PC-3 (cell line): ENCODE measurements around the gene IPO9.

Experiments used
- EZH2 ChIP-seq: fragments of 300-600 bp; sonication (generic); IDR thresholded peaks from one replicate; pipeline ENCODE4 v1.6.1; 2017; ENCODE audit warnings: antibody characterized with exemption, mild to moderate bottlenecking, low read length; ENCODE audit not compliant: unreplicated experiment
- EZH2phosphoT487 ChIP-seq: fragments of 300-600 bp; sonication (generic); IDR thresholded peaks from 2 replicates; pipeline ENCODE4 v1.6.1; 2018; ENCODE audit warnings: mild to moderate bottlenecking, antibody characterized with exemption, low read length, borderline replicate concordance
- TF ChIP-seq, protein P1 (sequence below): fragments of 300-600 bp; sonication (generic); conservative IDR thresholded peaks from 2 replicates; pipeline ENCODE4 v1.5.1; 2017; ENCODE audit warnings: antibody characterized with exemption, low read depth, mild to moderate bottlenecking, low read length

- TF ChIP-seq, protein P1, sequence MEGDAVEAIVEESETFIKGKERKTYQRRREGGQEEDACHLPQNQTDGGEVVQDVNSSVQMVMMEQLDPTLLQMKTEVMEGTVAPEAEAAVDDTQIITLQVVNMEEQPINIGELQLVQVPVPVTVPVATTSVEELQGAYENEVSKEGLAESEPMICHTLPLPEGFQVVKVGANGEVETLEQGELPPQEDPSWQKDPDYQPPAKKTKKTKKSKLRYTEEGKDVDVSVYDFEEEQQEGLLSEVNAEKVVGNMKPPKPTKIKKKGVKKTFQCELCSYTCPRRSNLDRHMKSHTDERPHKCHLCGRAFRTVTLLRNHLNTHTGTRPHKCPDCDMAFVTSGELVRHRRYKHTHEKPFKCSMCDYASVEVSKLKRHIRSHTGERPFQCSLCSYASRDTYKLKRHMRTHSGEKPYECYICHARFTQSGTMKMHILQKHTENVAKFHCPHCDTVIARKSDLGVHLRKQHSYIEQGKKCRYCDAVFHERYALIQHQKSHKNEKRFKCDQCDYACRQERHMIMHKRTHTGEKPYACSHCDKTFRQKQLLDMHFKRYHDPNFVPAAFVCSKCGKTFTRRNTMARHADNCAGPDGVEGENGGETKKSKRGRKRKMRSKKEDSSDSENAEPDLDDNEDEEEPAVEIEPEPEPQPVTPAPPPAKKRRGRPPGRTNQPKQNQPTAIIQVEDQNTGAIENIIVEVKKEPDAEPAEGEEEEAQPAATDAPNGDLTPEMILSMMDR, result peak; percentile 54; the same call in 1 of the 2 replicates
- TF ChIP-seq EZH2 (no peak), EZH2phosphoT487 (no peak)
Measured at GRCh38 chr1:201876148-201876818, 47.3 kb downstream of the IPO9 start.
